Natural killer cell (primary cell): Measurements from ENCODE around the gene ZNF454. TPM values are rescaled to one million over a fixed set of nuclear protein-coding genes. Genes with fewer than 3 reads are reported as not detected.
A peak's percentile ranks its signal among the peaks of the same experiment; 100 is the strongest.

Source experiments
- ATAC-seq, 3 donors: fragments of 150-1000 bp in 2 of 3; fragments of 200-7000 bp in 1 of 3; cut with Tn5 transposase; 1 replicate in 1 of 3; 2 replicates in 2 of 3; pipeline ENCODE4 v1.10.0; 2021; ENCODE audit warnings: mild to moderate bottlenecking in 2 of 3, moderate library complexity in 2 of 3
- DNase-seq, 2 donors: peaks; one replicate each; pipeline versions ENCODE4 v3.0.0 to v3.0.0-alpha.2; 2013 to 2021; ENCODE audit warnings: mixed read lengths in 1 of 2
- H3K27ac ChIP-seq: one replicate; pipeline ENCODE4 v1.5.1; 2013; ENCODE audit warnings: mild to moderate bottlenecking, low read length
- H3K27me3 ChIP-seq: one replicate; pipeline ENCODE4 v1.6.1; 2013; ENCODE audit warnings: low read length; ENCODE audit not compliant: control insufficient read depth, insufficient read depth
- H3K36me3 ChIP-seq: one replicate; pipeline ENCODE4 v1.6.1; 2013; ENCODE audit warnings: low read length; ENCODE audit not compliant: control insufficient read depth, insufficient read depth
- H3K4me1 ChIP-seq: one replicate; pipeline ENCODE4 v1.6.1; 2013; ENCODE audit warnings: low read length; ENCODE audit not compliant: control insufficient read depth, insufficient read depth
- H3K4me3 ChIP-seq: one replicate; pipeline ENCODE4 v1.5.1; 2013; ENCODE audit warnings: low read length
- H3K9me3 ChIP-seq: one replicate; pipeline ENCODE4 v1.6.1; 2013; ENCODE audit warnings: low read length; ENCODE audit not compliant: control insufficient read depth, insufficient read depth
- H3K27ac Mint-ChIP-seq, 2 donors: one replicate each; pipeline ENCODE4 v1.8.0; 2022; ENCODE audit warnings: mild to moderate bottlenecking in 2 of 2, mixed read lengths in 2 of 2, moderate library complexity in 1 of 2
- H3K27me3 Mint-ChIP-seq, 2 donors: one replicate each; pipeline ENCODE4 v1.8.0; 2022; ENCODE audit warnings: low read depth in 2 of 2, mixed read lengths in 2 of 2
- H3K36me3 Mint-ChIP-seq: one replicate; pipeline ENCODE4 v1.8.0; 2022; ENCODE audit warnings: mixed read lengths
- H3K4me1 Mint-ChIP-seq, 2 donors: one replicate each; pipeline ENCODE4 v1.8.0; 2022; ENCODE audit warnings: mixed read lengths in 2 of 2
- H3K4me3 Mint-ChIP-seq: one replicate; pipeline ENCODE4 v1.8.0; 2022; ENCODE audit warnings: mild to moderate bottlenecking, moderate library complexity, mixed read lengths
- H3K9me3 Mint-ChIP-seq, 2 donors: one replicate each; pipeline ENCODE4 v1.8.0; 2022; ENCODE audit warnings: mixed read lengths in 2 of 2
- CTCF ChIP-seq: fragments of 200-600 bp; IDR thresholded peaks from one replicate; pipeline ENCODE4 v1.8.0; 2022; ENCODE audit warnings: antibody characterized with exemption
- WGBS: methylation state at CpG from one replicate; pipeline ENCODE4 v1.1.7; 2013; ENCODE audit warnings: missing lambda C conversion rate; ENCODE audit not compliant: insufficient coverage; 5-methylcytosine and 5-hydroxymethylcytosine counted together
- intact Hi-C: fragments of 100-400 bp; cut with micrococcal nuclease; formaldehyde crosslinking; loops from one replicate; pipeline ENCODE4 v1.14.2; 2022
- total RNA-seq, 4 donors: library from RNA; stranded (reverse); fragments of 120-200 nt in 1 of 4; gene quantifications; one replicate each; pipeline versions ENCODE4 v1.2.3 to v1.2.4, GENCODE V29; 2013 to 2022

The ZNF454 gene
- total RNA-seq, result not detected
- 0.05 TPM for total RNA-seq (2013)

GRCh38 chr5:178940569-178941360 is at the start of gene ZNF454:
Gene ZNF454, plus strand, starts transcription at chr5:178941198. Its CDS starts 1,594 bp downstream, at chr5:178942792.
- no peak for DNase-seq
- WGBS, result 15% methylated on average over 69 of the region's 69 CpGs
- H3K4me3 ChIP-seq, result no peak within 1 kb of the TSS
- peaks cover 67% of the 10 kb centered on the region for H3K9me3 ChIP-seq
- no peaks in the 10 kb centered on the region for H3K36me3 ChIP-seq
- Mint-ChIP-seq H3K27ac (no peak within 1 kb of the TSS), H3K4me3 (no peak within 1 kb of the TSS), H3K4me1 (no peaks in the 10 kb centered on the region), H3K9me3 (peaks cover 25 to 37% of the 10 kb centered on the region in 2 donors), H3K27me3 (peaks cover 22 to 24% of the 10 kb centered on the region in 2 donors), H3K36me3 (peaks cover 26% of the 10 kb centered on the region)
- no peak for TF ChIP-seq CTCF
- ATAC-seq, result no peak
- H3K4me1 ChIP-seq, result no peaks in the 10 kb centered on the region
- H3K27ac ChIP-seq, result no peak within 1 kb of the TSS
- intact Hi-C loops, result no loop called here
- peaks cover 12% of the 10 kb centered on the region for H3K27me3 ChIP-seq

- no peaks in the 10 kb centered on the region for H3K36me3 ChIP-seq
- H3K4me1 Mint-ChIP-seq, result peaks cover 0 to 5% of the 10 kb centered on the region in 2 donors
- no peaks in the 10 kb centered on the region for H3K27me3 ChIP-seq
- DNase-seq (peak in 1 of 2 donors; percentile 49), ATAC-seq (peak; percentile 40 to 60 (median 60))
- peaks cover 7 to 12% of the 10 kb centered on the region in 2 donors for H3K27me3 Mint-ChIP-seq
- no peak for TF ChIP-seq CTCF
- H3K4me1 ChIP-seq, result peaks cover 11% of the 10 kb centered on the region
- peaks cover 22% of the 10 kb centered on the region for H3K36me3 Mint-ChIP-seq
- peak within 1 kb of the TSS; percentile 66 for H3K4me3 Mint-ChIP-seq
- intact Hi-C loops, result no loop called here
- WGBS, result 5% methylated on average over 79 of the region's 79 CpGs
- H3K27ac Mint-ChIP-seq, result peak within 1 kb of the TSS in 1 of 2 donors; percentile 35
- H3K27ac ChIP-seq, result no peak within 1 kb of the TSS
- peaks cover 2 to 4% of the 10 kb centered on the region in 2 donors for H3K9me3 Mint-ChIP-seq
- peak within 1 kb of the TSS; percentile 37 for H3K4me3 ChIP-seq
- H3K9me3 ChIP-seq, result peaks cover 10% of the 10 kb centered on the region
These were observed 45.1 kb upstream of the ZNF454 start, which contains the start of gene ZFP2 for GRCh38 chr5:178895615-178896571. Gene ZFP2, plus strand, starts transcription at chr5:178895913. Its CDS starts 35,401 bp downstream, at chr5:178931314.

GRCh38 chr5:178899289-178899688 is 41.7 kb upstream of the ZNF454 start:
- Mint-ChIP-seq H3K36me3 (peaks cover 10% of the 10 kb centered on the region), H3K27ac (no peak overlapping the region), H3K9me3 (peaks cover 4% of the 10 kb centered on the region in 2 donors), H3K4me1 (peaks cover 0 to 5% of the 10 kb centered on the region in 2 donors), H3K27me3 (peaks cover 7 to 9% of the 10 kb centered on the region in 2 donors), H3K4me3 (no peak overlapping the region)
- no peak for TF ChIP-seq CTCF
- intact Hi-C loops, result no loop called here
- Histone ChIP-seq H3K36me3 (no peaks in the 10 kb centered on the region), H3K9me3 (peaks cover 3% of the 10 kb centered on the region), H3K4me3 (no peak overlapping the region), H3K27me3 (no peaks in the 10 kb centered on the region), H3K4me1 (peaks cover 11% of the 10 kb centered on the region), H3K27ac (no peak overlapping the region)
- ATAC-seq (no peak), DNase-seq (no peak)
- 87% methylated on average over 5 of the region's 5 CpGs for WGBS
